ENCODE measurements around the gene FAN1. TPM values are rescaled to one million over a fixed set of nuclear protein-coding genes. Genes with fewer than 3 reads are reported as not detected.

The FAN1 gene
- total and polyA plus RNA-seq, 9 of the 15 experiments (the other 6 are each of a cell fraction or from before 2014, with no cell fraction given) = 1.5 to 16.8 (median 12.0) TPM

DNA sequence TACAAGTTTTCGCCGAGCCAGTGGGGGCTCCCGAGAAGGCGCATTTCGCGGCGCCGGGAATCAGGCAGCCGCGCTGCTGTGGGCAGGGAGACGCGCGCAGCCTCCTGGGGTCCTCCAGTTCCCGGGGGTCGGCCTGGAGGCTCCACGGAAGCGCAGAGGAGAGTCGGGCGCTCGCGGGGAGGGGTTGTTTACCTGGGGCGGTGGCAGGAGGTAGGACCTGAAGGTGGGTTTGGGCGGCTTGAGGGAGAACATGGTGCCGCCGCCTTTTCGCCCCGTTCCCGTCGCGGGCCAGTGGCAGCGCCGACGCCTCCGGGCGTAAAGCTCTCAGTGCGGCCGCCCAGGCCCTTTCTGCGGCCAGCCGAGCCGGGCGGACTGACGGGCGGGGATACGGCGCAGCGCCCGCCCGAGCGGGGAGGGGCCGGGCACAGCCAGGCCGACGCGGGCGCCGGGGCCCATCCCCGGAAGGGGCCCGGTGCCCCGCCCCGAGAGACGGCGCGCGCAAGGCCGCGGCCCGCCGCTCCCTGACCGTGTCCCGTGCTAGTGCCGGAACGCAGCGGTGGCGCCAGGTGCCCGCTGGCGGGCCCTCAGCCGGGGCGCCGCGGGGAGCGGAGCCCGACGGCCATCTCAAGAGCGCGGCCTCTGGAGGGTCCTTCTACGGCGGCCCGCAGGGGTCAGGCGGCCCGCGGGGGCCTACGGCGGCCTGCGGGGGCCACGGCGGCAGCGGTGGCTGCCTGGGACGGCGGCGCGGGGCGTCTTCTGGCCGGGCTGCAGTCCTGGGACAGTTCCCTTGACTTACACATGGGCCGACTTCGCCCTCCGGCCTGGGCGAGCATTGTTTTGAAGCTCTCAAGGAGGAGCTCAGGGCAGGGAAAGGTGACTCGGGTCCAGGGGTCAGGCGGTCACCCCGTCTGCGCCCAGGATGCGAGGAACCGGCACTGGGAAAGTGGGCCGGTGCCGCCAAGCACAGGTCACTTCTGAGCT lies 87.8 kb downstream of the FAN1 start, which contains the start of gene MTMR10 (continued):
- TF ChIP-seq ZNF407 (IDR thresholded peaks at IDR 0.05; ENCODE audit: low read depth) (peak; percentile 85), CBX5 (IDR thresholded peaks at IDR 0.05; ENCODE audit: borderline replicate concordance, low read depth) (no peak), ARID1B (IDR thresholded peaks at IDR 0.05) (no peak), HNRNPK (IDR thresholded peaks at IDR 0.05; ENCODE audit: low read depth, low read length, poor library complexity, severe bottlenecking) (no peak), TCF15 (CRISPR knock-in tag; IDR thresholded peaks at IDR 0.05) (no peak), KAT2B (IDR thresholded peaks at IDR 0.05; ENCODE audit: low read depth, low read length) (no peak), FOSL1 (tag; conservative IDR thresholded peaks at IDR 0.05) (peak; percentile 31; the same call in 1 of the 2 replicates)
- TF ChIP-seq, protein P1, sequence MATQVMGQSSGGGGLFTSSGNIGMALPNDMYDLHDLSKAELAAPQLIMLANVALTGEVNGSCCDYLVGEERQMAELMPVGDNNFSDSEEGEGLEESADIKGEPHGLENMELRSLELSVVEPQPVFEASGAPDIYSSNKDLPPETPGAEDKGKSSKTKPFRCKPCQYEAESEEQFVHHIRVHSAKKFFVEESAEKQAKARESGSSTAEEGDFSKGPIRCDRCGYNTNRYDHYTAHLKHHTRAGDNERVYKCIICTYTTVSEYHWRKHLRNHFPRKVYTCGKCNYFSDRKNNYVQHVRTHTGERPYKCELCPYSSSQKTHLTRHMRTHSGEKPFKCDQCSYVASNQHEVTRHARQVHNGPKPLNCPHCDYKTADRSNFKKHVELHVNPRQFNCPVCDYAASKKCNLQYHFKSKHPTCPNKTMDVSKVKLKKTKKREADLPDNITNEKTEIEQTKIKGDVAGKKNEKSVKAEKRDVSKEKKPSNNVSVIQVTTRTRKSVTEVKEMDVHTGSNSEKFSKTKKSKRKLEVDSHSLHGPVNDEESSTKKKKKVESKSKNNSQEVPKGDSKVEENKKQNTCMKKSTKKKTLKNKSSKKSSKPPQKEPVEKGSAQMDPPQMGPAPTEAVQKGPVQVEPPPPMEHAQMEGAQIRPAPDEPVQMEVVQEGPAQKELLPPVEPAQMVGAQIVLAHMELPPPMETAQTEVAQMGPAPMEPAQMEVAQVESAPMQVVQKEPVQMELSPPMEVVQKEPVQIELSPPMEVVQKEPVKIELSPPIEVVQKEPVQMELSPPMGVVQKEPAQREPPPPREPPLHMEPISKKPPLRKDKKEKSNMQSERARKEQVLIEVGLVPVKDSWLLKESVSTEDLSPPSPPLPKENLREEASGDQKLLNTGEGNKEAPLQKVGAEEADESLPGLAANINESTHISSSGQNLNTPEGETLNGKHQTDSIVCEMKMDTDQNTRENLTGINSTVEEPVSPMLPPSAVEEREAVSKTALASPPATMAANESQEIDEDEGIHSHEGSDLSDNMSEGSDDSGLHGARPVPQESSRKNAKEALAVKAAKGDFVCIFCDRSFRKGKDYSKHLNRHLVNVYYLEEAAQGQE (IDR thresholded peaks at IDR 0.05; ENCODE audit: borderline replicate concordance) = 0 out of 2 replicates have a peak, but pooled peaks have one; percentile 13
- TF ChIP-seq, protein P1 (CRISPR knock-in tag; IDR thresholded peaks at IDR 0.05; ENCODE audit: low read depth) = no peak
